IPS-11a (cell line): Measurements from ENCODE around the gene CCDC149.

ENCODE experiments used
- H3K4me3 ChIP-seq: one replicate; pipeline ENCODE4 v1.5.1; 2013; ENCODE audit warnings: low read depth, low read length, control low read depth

CCDC149 gene

DNA sequence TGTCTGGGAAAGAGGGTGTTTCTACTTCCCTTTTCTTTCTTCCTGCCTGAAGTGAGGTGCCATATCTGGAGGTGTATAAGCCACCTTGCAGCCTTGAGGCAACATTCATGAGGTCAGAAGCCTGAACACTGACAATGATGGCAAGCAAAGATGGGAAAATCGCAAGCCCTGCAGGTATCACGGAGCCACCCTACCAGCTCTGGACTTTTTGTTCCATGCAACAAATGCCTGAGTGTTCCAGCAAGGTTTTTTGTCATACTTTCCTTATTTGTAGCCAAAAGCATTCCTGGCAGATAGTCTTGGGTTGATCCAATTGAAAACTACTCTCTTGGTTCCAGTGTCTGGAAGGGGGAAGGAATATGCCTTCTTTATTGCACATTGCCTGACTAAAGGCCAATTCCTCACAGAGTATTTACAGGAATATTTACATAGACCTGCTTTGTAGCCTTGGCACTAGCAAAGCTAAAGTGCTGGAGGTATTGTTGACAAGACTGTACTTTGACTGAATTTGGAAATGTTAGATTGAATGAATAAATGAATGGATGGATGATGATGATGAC lies 131.8 kb downstream of the CCDC149 start:
- H3K4me3 ChIP-seq: no peak overlapping the region

DNA sequence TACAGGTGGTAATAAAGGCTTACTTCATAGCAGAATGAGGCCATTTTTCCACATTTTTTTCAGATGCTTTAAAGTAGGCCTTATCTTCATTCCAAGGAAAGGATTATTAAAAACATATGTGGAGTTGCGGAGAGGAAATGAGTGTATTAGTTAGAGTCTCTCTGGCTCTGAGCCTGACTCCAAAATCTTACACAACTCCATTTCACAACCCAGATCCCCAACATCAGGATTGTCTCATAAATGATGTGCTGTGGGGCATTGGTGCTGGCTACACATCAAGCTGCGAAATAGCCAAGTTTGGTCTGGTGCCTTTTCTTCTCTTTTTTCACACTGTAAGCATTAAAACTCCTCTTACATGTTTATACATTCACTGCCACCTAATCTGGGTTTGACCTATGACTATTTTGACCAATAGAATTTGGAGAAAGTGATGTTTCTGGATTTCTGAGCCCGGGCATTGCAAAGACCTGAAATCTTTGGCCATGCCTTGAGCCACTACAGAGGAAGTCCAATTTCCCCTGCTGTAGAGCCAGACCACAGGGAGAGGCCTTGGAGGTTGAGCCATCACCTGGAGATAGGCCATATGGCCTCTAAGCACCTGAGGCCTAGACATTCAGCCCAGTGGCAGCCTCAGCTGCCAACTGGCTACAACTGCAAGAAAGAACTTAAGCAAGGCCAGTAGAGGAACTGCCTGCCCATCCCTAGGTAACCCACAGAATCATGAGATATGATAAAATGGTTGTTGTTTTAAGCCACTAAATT lies 134.2 kb downstream of the CCDC149 start:
- no peak overlapping the region for H3K4me3 ChIP-seq

DNA sequence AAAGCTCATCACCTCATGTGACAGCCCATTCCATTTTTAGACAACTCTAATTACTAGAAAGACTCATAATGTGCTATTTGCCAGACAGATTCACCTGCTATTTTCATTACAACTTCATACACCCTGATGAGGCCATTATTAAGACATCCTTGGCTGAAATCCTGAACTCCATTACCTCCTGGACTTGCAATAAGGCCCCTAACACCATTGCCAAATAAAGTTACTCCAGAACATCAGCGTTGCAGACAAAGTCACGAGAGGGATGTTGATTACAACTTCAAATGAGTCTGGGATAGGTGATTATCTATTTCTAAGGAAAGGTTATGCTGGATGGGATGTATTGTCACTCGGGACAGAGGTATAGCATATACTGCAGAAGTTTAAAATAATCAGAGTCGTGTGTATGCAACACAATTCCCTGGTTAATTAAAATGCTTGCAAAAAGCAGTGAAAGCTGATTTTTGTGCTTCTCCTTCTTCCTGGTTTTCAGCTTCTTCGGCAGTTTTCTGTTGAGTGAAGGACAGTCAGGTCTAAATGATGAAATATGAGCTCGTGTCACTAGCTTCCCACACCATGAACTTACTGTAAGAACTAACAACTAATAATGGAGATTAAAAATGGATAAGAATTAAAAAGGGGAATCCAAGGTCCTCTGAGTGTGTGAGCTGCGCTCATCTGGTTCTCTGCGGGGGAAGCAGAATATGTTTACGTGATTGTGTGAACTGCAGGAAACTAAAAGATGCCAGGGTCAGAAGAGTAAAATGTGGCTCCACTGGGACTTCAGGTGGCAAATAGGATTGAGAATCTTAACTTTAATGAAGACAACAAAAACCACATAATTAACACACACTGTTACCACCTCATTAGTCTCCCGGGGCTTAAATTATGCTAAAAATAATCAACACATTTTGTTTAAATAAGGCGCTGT lies 135.0 kb downstream of the CCDC149 start:
- H3K4me3 ChIP-seq: no peak overlapping the region

DNA sequence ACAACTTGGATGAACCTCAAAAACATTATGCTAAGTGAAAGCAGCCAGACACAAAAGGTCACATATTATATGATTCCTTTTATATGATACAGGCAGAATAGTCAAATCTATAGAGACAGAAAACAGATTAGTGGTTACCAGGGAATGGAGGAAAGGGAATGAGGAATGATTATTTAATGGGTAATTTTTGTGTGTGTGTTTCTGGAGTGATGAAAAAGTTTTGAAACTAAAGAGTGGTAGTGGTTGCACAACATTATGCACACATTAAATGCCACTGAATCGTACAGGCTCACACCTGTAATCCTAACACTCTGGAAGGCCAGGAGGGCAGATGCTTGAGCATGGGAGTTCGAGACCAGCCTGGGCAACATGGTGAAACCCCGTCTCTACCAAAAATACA lies 137.1 kb downstream of the CCDC149 start:
- no peak overlapping the region for H3K4me3 ChIP-seq

DNA sequence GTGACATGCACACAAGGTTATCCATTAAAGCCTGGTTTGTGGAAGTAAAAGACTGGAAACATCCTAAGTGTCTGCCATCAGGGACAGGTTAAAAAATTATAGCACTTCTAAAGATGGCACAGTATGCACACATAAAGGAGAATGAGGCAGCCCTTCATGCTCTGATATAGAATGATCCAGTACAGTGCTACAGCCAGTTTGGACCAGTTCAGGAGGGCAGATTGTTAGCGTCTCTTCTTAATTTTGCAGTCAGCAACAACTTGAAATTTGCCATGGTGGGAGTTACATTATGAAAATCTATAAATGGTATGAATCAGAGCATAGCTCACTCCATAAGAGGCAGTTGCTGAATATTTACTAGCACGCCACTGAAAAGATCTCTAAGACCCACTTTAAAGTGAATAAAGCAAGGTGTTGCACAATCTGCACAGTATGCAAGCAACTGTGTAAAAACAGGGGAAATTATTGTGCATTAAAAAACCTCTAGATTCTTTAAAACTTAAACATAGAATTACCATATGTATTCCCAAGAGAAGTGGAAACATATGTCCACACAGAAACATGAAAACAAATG lies 137.7 kb downstream of the CCDC149 start:
- no peak overlapping the region for H3K4me3 ChIP-seq

DNA sequence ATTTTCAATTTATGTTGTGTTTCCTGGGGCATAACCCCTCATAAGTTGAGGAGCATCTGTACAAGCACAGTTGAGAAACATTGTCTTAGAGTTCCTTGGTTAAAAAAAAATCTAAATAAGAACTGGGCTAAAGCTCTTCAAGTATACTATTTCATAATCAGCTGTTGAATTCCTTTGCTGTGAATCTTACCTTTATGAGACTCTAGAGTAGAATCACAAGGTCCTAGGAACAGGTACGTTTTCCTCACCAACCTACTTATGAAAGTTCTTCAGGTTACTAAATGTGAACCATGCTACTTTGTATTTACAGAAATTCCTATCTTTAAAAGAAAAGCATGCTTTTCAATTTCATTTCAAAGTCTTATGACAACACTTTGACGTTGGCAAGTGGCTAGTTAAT lies 138.4 kb downstream of the CCDC149 start:
- no peak overlapping the region for H3K4me3 ChIP-seq

DNA sequence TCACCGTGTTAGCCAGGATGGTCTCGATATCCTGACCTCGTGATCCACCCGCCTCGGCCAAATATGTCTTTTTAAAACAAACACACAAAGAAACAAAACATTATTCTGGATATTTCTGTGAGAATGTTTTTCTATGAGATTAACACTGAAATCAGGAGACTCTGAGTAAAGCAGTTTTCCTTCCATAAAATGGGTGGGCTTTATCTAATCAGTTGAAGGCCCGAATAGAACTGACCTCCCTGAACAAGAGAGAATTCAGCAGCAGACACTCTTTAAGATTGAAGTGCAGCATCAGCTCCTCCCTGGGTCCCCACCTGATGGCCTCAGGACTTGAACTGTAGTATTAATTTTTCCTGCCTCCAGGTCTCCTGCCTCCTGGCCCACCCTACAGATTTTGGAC lies 139.9 kb downstream of the CCDC149 start:
- no peak overlapping the region for H3K4me3 ChIP-seq

DNA sequence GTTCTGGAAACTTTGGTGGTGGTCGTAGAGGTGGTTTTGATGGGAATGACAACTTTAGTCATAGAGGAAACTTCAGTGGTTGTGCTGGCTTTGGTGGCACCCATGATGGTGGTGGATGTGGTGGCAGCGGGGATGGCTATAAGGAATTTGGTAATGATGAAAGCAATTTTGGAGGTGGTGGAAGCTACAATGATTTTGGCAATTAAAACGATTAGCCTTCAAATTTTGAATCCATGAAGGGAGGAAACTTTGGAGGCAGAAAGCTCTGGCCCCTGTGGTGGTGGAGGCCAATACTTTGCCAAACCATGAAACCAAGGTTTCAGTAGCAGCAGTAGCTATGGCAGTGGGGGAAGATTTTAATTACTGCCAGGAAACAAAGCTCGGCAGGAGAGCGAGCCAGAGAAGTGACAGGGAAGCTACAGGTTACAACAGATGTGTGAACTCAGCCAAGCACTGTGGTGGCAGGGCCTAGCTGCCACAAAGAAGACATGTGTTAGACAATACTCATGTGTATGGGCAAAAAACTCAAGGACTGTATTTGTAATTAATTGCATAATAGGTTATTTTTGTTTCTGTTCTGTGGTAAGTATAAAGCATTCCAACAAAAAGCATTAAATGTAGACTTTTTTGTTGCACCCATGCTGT lies 140.7 kb downstream of the CCDC149 start:
- H3K4me3 ChIP-seq: no peak overlapping the region

DNA sequence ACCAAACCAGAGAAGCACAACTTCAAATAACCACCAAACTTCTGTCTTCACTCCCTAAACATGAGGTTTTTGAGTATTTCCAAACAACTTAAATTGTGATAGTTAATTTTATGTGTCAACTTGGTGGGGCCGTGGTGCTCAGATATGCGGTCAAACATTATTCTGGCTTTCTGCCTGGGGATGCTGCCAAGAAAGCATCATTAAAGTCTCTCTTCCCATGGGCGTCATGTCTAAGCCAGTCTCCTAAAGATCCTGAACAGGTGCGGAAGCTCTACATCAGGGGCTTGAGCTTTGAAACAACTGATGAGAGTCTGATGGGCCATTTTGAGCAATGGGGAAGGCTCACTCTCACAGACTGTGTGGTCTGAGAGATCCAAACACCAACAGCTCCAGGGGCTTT lies 141.6 kb downstream of the CCDC149 start:
- H3K4me3 ChIP-seq: no peak overlapping the region

DNA sequence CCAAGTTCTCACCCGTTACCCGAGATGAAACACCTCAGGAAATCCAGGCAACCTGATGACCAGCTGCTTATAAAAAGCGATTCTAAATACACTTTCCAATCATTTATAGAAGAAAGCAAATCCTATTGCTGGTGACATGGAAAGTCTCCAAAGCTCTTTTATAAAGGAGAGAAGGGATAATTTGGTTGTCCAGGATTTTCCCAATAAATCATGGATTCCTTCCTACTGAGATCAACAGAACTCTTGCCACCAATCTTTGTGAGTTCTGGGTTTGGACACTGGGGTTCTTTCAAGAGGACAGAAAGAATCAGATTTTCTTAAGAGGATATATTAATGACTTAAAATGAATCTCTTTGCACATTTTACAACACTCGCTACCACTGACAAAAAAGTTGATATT lies 142.2 kb downstream of the CCDC149 start:
- H3K4me3 ChIP-seq: no peak overlapping the region

DNA sequence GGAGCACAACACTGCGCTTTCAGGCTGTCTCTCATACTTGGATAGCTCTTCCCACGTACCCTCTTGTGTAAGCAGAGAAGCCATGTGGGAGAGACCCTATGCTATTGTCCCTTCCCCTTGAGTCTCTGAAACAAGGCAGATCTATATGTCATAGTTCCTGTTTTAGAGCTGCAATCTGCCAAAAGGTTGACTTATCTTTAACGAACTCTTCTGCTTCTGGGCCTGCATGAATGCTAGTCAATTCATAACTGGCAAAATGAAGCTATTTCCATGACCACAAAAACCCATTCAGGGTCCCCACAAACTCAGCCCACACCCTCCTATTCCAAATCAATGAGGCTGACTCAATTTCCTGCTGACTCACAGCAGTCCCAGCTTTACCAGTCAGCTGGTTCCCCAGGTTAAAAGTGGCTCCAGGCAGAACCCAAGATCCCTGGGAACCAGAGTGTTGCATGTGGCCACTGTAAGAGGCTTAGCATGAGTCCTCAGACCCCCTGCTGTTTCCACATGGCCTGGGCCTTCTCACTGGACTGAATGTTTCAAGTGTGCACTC lies 142.7 kb downstream of the CCDC149 start:
- H3K4me3 ChIP-seq: no peak overlapping the region

DNA sequence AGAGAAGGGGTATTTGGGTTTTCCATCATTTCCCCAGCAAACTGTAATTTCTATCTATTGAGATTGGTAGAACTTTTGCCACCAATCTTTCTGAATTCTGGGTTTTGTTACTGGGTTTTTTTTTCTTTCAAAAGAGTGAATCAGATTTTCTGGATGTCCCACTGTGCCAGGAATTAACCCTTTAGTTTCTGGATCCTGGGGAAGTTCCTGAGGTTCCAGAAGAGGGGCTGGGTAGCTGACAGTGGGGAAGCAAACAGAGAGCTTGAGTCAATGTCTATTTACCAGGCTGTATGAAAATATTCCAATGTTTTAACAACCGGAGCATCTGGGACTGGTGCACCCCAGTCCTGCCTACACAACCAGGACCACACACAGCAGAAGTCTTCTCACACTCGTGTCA lies 143.3 kb downstream of the CCDC149 start:
- H3K4me3 ChIP-seq: no peak overlapping the region

DNA sequence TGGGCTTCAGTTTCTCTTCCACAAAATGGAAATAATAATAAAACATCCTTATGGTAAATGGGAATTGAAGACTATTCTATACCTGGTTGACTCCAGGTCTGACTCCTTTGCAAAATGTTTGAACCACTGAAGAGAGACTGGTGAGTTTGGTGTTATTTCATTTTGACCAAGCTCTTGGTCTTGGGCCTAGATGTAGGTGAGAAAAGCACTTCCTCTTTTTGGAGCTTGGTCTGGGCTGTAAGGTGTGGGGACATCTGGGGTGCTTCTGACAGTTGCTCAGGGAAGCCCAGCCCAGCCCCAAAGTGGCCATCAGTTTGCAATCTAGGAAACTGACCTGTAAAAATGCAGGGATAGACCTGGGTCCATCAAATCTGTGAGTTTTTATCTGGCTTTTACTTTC lies 144.2 kb downstream of the CCDC149 start:
- no peak overlapping the region for H3K4me3 ChIP-seq

DNA sequence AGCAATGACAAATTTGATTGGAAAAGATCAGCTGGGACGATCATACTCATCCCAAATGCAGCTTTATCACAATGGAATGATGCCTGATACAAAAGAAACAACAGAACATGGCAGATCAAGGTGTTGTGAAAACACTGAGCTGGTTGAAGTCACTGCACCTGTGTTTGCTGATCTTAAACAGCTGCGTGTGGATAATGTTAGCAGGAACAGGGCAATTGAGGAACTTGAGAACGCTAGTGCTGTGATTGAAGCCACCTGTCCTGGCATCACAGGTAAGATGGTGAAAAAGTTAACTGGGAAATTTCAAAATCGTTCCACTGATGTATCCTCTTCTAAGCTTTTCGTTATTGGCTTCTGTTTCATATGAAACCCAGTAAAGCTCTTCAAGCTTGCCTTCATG lies 144.8 kb downstream of the CCDC149 start:
- no peak overlapping the region for H3K4me3 ChIP-seq

DNA sequence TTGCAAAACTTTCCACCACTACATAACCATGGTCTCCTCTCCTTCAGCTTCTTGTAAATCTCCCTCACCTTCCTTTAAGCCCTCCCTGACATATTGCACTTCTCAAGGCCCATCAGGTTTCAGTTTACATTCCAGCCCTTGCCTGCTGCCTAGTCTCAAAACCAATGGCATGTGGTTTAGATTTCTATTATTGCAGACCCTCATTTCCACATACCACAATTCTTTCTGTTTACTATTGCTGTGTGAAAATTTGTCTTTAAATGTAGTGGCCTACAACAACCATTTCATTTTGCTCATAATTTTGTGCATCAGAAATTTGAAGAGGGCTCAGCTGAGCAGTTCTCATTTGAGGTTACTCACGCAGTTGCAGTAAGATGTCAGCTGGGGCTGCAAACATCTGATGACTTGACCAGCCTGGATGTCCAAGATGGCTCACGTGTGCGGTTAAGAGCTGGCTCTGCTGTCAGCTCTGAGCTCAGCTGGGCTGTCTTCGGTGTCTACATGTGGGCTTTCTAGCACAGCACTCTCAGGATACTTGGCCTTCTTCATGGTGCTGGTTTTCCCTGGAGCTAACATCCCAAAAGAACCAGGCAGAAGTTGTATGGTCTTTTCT lies 147.4 kb downstream of the CCDC149 start:
- no peak overlapping the region for H3K4me3 ChIP-seq

DNA sequence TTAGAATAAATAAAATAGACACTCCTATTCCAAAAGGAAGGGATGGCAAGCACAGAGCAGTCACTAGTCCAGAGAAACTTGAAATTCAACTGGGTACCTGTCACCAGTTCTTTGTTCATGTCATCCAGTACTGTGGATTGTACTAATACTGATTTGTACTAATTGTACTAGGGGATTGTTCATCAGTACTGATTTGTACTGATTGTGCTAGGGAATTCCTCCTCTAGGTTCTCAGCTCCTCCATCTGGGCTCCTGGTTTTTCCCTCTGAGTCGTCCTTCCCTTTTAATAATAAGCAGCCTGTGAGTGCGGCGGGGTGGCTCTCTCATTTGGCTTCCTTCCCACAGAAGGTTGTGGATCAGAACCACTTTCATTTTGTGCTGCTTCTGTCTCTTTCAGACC lies 148.5 kb downstream of the CCDC149 start:
- no peak overlapping the region for H3K4me3 ChIP-seq

DNA sequence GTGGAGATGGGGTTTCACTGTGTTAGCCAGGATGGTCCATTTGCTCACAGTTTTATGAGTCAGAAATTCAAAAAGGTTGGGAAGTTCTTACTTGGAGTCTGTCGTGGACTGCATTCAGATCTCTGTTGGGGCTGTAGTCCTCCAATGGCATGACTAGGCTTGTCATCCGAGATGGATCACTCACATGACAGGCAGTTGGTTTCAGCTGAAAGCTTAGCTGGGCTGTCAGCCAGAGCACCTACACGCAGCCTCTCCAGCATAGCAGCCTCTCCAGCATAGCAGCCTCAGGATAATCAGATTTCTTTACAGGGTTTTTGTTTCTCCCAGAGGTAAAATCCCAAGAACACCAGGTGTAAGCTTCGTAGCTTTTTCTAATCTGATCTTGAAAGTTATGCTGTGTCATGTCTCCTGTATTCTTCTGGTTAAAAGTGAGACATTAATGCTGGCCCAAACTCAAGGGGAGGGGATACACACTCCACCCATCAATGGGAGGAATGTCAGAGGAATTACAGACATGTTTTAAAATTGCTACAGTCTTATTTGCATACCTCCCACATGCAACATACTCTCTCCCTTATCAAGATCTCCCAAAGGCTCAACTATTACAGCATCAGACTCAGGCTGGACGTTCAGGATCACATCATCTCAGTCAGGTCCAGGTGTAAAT lies 149.1 kb downstream of the CCDC149 start:
- H3K4me3 ChIP-seq: no peak overlapping the region
